ENCODE data around the gene ACD.

ACD gene

DNA sequence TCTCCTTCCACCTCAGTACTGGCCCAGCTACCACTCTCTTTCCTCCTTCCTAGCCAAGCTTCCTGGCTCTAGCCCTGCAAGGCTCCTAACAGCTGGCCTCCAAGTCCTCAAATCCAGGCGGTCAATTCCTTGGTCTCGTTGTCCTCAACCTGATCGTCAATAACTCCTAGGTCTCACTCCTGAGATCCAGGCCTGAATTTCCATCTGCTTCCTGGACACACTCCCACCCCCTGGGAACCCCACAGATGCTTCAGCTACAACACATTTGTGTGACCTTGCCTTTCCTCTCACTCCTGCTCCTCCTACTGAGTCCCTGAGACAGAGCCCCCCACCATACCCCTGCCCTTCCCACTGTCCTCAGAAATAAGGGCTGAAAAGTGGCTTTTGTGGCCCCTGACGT lies 4.2 kb upstream of the ACD start:
- no peak for DNase-seq
- in situ Hi-C loops (cut with MboI; ENCODE audit: low pct_unique_long_range_greater_than_20kb, low sequenced_read_pairs): no loop called here

DNA sequence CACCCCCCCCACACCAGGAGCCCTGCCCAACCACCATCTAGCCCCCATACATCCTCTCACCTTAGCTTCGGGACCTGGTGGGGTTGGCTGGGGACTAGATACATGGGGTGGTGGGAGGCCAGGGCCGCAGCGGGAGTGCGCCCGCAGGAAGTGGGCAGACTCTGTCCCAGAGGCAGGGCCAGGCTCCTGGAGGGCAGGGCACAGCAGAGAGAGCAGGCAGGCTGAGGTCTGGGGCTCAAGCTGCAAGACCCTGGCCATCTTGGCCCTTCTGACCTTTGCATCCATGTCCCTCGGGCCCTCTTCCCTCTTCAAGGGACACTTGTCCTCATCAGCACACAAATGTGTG lies 3.8 kb upstream of the ACD start:
- in situ Hi-C loops (cut with MboI; ENCODE audit: low pct_unique_long_range_greater_than_20kb, low sequenced_read_pairs): no loop called here
- no peak for DNase-seq

DNA sequence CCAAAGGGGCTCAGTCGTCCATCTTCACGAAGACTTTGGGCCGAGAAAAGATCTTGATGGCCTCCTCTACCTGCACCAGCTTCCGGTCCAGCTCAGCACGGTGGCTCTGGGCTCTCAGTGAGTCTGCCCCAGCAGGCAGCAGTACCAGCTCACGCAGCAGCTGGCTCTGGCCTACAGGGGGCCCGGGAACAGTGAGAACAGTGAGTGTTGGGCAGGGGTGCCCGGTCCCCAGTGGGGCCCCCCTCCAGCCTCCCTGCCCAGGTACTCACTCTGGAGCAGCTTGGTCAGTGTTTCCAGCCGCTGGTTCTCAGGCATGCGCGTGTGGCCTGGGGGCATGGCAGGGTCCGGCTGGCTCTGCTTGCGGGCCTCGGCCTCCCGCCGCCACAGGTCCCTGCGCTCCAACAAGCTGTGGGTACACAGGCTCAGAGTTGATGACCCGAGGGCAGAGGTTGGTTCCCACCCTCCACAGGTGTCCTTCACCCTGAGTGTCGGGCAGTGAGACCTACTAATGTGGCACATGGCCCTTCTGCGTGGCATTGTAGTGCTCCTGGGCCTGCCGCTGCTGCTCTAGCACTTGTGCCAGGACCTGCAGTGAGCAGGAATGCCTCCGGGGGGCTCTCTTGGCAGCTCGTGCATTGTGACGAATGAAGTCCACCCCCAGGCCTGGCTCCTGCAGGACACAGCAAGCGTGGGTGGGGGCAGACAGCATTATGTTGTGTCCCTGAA lies 3.3 kb upstream of the ACD start:
- DNase-seq: peak; percentile 35
- in situ Hi-C loops (cut with MboI; ENCODE audit: low pct_unique_long_range_greater_than_20kb, low sequenced_read_pairs): no loop called here

- in situ Hi-C loops (cut with MboI; ENCODE audit: low pct_unique_long_range_greater_than_20kb, low sequenced_read_pairs): no loop called here
- DNase-seq: no peak
These were observed 2.6 kb upstream of the ACD start for GRCh38 chr16:67662653-67663010.

- in situ Hi-C loops (cut with MboI; ENCODE audit: low pct_unique_long_range_greater_than_20kb, low sequenced_read_pairs): no loop called here
These were observed 2.0 kb upstream of the ACD start for GRCh38 chr16:67661886-67662652.

DNA sequence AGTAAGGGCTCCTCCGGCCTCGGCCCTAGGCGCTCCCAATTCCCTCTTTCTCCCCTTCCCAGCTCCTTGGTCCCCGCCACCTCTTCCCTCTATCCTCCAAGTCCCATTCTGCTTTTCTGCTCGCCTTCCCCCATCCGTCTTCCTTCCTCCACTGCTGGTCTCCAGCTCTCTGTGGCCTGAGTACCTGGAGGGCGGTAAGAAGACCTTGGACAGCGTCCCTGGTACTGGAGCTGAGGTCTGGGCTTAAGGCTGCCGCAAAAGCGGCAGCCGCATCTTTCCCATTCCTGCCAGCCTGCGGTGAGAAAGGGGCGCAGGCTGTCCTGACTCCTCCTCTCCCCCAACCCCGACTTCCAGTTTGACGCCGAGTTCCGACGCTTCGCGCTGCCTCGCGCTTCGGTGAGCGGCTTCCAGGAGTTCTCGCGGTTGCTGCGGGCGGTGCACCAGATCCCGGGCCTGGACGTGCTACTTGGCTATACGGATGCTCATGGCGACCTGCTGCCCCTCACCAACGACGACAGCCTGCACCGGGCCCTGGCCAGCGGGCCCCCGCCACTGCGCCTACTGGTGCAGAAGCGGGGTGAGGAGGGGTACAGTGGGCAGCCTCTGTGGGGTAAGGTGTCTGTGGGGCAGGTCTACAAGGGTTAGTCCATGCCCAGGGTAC lies 1.2 kb upstream of the ACD start:
- DNase-seq: peak; percentile 30
- in situ Hi-C loops (cut with MboI; ENCODE audit: low pct_unique_long_range_greater_than_20kb, low sequenced_read_pairs): no loop called here

More at GRCh38 chr16:67661886-67662652, 2.0 kb upstream of the ACD start:
- DNase-seq: no peak

GRCh38 chr16:67660564-67661028 lies 536 bp upstream of the ACD start, which contains the start of gene PARD6A:
TSS of gene PARD6A (plus strand) at chr16:67660960. CDS start at chr16:67661039, 79 bp downstream.
- in situ Hi-C loops (cut with MboI; ENCODE audit: low pct_unique_long_range_greater_than_20kb, low sequenced_read_pairs): no loop called here
- DNase-seq: peak; percentile 95

DNA sequence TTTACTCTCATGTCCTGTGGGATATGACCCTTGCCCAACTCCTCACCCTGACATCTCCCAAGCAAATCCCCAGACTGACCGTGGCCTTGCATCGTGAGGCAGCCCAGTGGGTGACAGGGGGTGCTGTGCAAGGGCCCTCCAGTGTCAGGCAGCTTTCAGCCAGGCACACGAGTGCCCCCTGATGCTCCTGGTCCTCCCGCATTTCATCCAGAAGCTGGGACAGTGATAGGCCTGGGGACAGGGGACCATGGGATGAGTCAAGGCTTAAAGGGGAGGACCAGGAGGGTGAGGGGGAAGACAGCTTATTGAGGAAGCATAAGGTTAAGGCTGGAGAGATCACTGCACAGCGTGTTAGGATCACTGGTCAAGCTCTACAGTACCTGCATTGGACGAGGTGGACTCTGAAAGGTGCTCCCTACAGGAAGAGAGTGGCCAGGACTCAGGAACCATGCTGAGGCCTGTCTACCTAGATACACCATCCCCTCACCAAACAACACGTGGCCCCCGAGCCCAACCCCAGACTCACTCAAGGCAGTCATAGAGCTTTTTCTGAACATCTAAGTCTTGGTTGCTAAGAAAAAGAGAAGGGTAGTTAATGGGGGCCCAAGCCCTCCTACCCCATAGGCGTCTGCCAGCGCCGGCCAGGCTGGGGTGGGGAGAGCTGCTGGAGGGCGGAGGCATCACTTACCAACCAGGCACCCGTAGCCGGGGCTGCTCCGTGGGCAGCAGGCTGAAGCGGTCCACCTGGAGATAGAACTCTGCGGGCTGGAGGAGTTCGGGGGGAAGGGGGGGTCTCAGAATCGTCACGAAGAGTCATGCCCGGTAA lies 998 bp downstream of the ACD start:
- in situ Hi-C loops (cut with MboI; ENCODE audit: low pct_unique_long_range_greater_than_20kb, low sequenced_read_pairs): loop anchor here (10.0 kb wide), 1 partner anchor 114 kb away; no protein-coding TSS in a partner anchor
- no peak for DNase-seq

DNA sequence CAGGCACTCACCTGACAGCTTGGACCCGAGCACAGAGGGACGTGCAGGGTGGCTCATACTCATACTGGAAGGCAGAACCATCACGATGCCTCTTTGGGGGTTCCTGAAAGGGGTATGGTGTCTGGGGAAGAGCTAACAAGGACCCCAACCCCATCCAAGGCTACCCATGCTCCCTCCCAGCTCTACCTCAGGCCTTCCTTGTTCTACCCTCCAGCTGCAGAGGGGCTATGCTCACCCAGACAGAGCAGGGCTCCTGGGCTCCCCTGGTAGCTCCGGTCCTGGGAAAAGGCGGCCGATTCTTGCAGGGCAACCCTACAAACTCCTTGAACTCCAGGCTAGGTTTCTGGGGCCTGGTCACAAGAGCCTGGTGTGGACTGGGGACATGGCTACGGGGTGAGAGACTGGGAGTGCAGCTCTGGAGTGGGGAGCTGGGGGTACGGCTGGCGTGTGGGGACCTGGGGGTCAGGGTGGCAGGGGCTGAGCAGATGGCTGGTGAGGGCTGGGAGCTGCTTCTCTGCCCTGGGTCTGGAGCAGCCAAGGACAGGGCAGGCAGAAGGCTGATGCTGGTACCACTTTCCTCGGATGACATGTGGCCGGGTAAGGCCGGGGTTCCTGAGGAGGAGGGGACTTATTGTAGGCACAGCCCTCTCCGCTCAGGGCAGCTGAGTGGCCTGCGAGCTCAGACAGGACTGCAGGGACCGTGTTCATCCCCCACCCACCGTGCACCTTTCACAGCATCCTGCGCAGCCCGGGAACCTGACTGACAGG lies 2.1 kb downstream of the ACD start:
- in situ Hi-C loops (cut with MboI; ENCODE audit: low pct_unique_long_range_greater_than_20kb, low sequenced_read_pairs): loop anchor here (10.0 kb wide), 1 partner anchor 113 kb away; no protein-coding TSS in a partner anchor
- DNase-seq: no peak

DNA sequence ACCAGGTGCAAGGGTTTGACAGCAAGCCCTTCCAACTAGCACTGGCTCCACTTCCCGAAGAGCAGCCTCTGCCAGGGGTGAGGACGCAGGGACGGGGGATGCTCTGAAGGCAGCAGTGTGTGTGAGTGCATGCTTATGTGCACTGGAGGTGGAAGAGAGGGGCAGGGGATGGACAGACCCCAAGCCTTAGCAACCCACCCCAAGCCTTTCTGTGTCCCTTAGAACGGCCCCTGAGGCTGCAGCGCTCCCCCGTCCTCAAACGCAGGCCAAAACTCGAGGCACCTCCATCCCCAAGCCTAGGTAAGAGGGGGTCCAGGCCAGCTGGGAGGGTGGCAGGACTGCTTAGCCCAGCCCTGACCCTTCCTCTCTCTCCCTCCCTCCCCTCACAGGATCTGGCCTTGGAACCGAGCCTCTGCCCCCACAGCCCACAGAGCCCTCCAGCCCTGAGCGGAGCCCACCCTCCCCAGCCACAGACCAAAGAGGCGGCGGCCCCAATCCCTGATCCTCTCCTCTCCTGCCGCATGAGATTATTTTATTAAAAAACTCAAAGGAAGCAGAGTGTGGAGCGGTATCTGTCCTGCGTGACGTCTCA lies 2.9 kb downstream of the ACD start:
- no peak for DNase-seq
- in situ Hi-C loops (cut with MboI; ENCODE audit: low pct_unique_long_range_greater_than_20kb, low sequenced_read_pairs): loop anchor here (10.0 kb wide), 1 partner anchor 112 kb away; no protein-coding TSS in a partner anchor

DNA sequence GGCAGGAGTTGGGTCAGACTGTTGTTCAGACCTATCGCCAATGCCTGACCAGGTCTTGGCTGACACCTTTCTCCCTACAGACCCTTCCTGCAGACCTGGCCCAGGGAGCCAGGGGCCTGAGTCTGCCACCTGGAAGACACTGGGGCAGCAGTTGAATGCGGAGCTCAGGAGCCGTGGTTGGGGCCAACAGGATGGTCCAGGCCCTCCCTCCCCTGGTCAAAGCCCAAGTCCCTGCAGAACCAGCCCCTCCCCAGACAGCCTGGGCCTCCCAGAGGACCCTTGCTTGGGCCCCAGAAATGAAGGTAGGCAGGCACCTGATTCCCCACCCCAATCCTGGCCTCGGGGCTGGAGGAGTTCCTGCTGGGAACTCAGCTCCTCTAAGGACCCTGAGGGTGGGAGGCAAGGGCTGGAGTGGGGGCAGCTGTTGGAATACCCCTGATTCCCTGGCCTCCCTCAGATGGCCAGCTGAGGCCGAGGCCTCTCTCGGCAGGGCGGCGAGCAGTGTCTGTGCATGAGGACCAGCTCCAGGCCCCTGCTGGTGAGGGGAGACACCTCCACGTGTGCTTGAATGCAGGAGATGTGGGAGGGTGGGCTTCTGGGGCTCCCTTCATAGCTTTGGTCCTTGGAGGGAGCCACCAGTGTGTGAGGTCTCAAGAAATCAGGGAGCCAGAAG lies 3.6 kb downstream of the ACD start:
- in situ Hi-C loops (cut with MboI; ENCODE audit: low pct_unique_long_range_greater_than_20kb, low sequenced_read_pairs): loop anchor here (10.0 kb wide), 1 partner anchor 112 kb away; no protein-coding TSS in a partner anchor
- DNase-seq: no peak

DNA sequence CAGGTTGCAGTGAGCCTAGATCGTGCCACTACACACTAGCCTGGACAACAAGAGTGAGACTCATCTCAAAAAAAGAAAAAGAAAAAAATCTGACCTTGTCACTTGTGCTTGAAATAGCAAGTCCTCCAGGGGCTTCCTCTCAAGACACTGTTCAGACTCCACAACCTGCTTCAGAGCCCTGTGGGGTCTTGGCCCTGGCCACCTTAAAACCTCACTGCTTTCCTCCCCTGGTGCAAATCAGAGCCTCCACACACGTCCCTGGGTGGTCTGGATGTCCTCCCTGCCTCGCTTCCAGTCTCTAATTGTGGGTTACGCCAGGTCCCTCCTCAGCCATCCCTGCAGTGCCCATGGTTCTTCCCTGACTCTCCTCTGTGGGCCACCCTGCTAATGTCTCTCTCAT lies 4.7 kb downstream of the ACD start:
- in situ Hi-C loops (cut with MboI; ENCODE audit: low pct_unique_long_range_greater_than_20kb, low sequenced_read_pairs): loop anchor here (10.0 kb wide), 1 partner anchor 111 kb away; no protein-coding TSS in a partner anchor

DNA sequence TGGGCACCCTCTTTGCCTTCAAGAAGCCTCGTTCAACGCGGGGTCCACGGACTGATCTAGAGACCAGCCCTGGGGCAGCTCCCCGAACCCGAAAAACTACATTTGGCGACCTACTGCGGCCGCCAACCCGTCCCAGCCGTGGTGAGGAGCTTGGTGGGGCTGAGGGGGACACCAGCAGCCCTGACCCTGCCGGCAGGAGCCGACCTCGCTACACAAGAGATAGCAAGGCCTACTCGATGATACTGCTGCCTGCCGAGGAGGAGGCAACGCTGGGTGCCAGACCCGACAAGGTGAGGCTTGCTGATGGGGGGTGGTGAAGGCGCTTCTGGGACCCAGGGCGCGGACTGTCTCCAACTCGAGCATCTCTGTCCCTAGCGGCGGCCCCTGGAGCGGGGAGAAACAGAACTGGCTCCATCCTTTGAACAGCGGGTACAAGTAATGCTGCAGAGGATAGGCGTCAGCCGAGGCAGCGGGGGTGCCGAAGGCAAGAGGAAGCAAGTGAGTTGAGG lies 5.6 kb downstream of the ACD start:
- in situ Hi-C loops (cut with MboI; ENCODE audit: low pct_unique_long_range_greater_than_20kb, low sequenced_read_pairs): loop anchor here (10.0 kb wide), 1 partner anchor 110 kb away; no protein-coding TSS in a partner anchor
- no peak for DNase-seq

More for the DNA sequence above, 4.7 kb downstream of the ACD start:
- DNase-seq: no peak

- in situ Hi-C loops (cut with MboI; ENCODE audit: low pct_unique_long_range_greater_than_20kb, low sequenced_read_pairs): loop anchor here (10.0 kb wide), 1 partner anchor 109 kb away; no protein-coding TSS in a partner anchor
- no peak for DNase-seq
These were observed 6.2 kb downstream of the ACD start for GRCh38 chr16:67653789-67654402.

GRCh38 chr16:67653128-67653788 lies 6.8 kb downstream of the ACD start:
- in situ Hi-C loops (cut with MboI; ENCODE audit: low pct_unique_long_range_greater_than_20kb, low sequenced_read_pairs): loop anchor here (10.0 kb wide), 1 partner anchor 108 kb away; no protein-coding TSS in a partner anchor

DNA sequence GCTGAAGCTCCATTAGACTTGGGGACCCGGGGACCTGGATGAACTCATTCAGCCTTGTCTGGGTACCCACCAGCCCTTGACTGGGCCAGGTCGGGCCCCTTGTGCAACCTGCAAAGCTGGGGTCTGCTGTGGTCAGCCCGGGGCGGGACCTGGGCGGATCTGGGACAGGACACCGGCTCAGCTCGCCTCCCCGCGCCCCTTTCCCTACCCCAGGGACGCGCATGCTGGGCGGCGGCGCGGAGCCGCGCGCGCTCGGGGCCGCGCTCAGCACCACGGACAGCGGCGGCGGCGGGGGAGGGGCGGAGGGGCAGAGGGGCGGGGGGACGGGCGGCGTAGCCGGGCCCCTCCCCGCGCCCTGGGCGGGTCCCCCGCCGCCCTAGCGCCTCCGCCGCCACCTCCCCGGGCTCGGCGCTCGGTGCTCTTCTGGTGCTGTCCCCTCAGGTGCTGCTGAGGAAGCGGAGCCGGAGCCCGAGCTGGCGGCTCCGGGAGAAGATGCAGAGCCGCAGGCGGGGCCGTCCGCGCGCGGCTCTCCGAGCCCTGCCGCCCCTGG lies 7.4 kb downstream of the ACD start:
- in situ Hi-C loops (cut with MboI; ENCODE audit: low pct_unique_long_range_greater_than_20kb, low sequenced_read_pairs): loop anchor here (10.0 kb wide), 1 partner anchor 108 kb away; no protein-coding TSS in a partner anchor
- DNase-seq: no peak

More at GRCh38 chr16:67653128-67653788, 6.8 kb downstream of the ACD start:
- no peak for DNase-seq

Measured in KBM-7 (cell line).